IMR-90 (cell line): ENCODE data around the gene DISP2. TPM values are rescaled to one million over a fixed set of nuclear protein-coding genes. Genes with fewer than 3 reads are reported as not detected.
A peak's percentile ranks its signal among the peaks of the same experiment; 100 is the strongest.

Experiments used
- ATAC-seq: fragments of 200-7000 bp; cut with Tn5 transposase; 2 replicates; pipeline ENCODE4 v1.9.1; 2020; ENCODE audit warnings: low read depth, mild to moderate bottlenecking, moderate library complexity
- BruUV-seq: library from RNA; stranded (reverse); fragments of 400-500 nt; replicated peaks from 2 replicates; lab custom pipeline; 2021; lab: Mats Ljungman, UMichigan
- CTCF ChIA-PET: fragments of 300-600 bp; formaldehyde crosslinking; extraction: SDS; loops from one replicate; lab custom pipeline; 2021; ENCODE audit warnings: antibody characterized with exemption; lab: Yijun Ruan, JAX
- POLR2A ChIA-PET: fragments of 300-600 bp; sonication (Branson Sonifier 250); formaldehyde crosslinking; loops from one replicate; lab custom pipeline; 2022; ENCODE audit warnings: antibody characterized with exemption; ENCODE audit not compliant: unreplicated experiment; lab: Charles Lee
- DNase-seq: peaks from one replicate; pipeline ENCODE4 v3.0.0; 2013
- H2AFZ ChIP-seq: replicated peaks from 2 replicates; pipeline ENCODE3; 2013; ENCODE audit warnings: low read length, mild to moderate bottlenecking; ENCODE audit not compliant: poor library complexity
- H2AK5ac ChIP-seq: 2 replicates; pipeline ENCODE4 v1.6.1; 2013; ENCODE audit warnings: low read depth, low read length, inconsistent platforms
- H2AK9ac ChIP-seq: replicated peaks from 2 replicates; pipeline ENCODE3; 2013; ENCODE audit warnings: mild to moderate bottlenecking, low read depth, low read length, moderate library complexity; ENCODE audit not compliant: poor library complexity
- H2BK120ac ChIP-seq: 2 replicates; pipeline ENCODE4 v1.6.1; 2013; ENCODE audit warnings: low read depth, low read length, inconsistent platforms
- H2BK15ac ChIP-seq: 3 replicates; pipeline ENCODE4 v1.6.1; 2013; ENCODE audit warnings: low read depth, low read length, inconsistent platforms
- H2BK20ac ChIP-seq: 2 replicates; pipeline ENCODE4 v1.6.1; 2013; ENCODE audit warnings: low read depth, mild to moderate bottlenecking, inconsistent platforms, low read length, moderate library complexity
- H2BK5ac ChIP-seq: 2 replicates; pipeline ENCODE4 v1.6.1; 2013; ENCODE audit warnings: mild to moderate bottlenecking, low read depth, low read length, inconsistent platforms; ENCODE audit not compliant: poor library complexity, severe bottlenecking
- H3K14ac ChIP-seq: replicated peaks from 2 replicates; pipeline ENCODE4 v1.6.1; 2013; ENCODE audit warnings: low read depth, low read length, inconsistent platforms
- H3K18ac ChIP-seq: 2 replicates; pipeline ENCODE4 v1.6.1; 2013; ENCODE audit warnings: low read depth, low read length, control low read depth
- H3K23ac ChIP-seq: 2 replicates; pipeline ENCODE4 v1.6.1; 2013; ENCODE audit warnings: low read depth, low read length, inconsistent platforms
- H3K27ac ChIP-seq: 2 replicates; pipeline ENCODE4 v1.5.1; 2013; ENCODE audit warnings: mild to moderate bottlenecking, control low read depth, low read length; ENCODE audit not compliant: insufficient read depth
- H3K27me3 ChIP-seq: 2 replicates; pipeline ENCODE4 v1.6.1; 2013; ENCODE audit warnings: low read length; ENCODE audit not compliant: control insufficient read depth, insufficient read depth
- H3K36me3 ChIP-seq: 2 replicates; pipeline ENCODE4 v1.6.1; 2013; ENCODE audit warnings: low read length, mixed read lengths; ENCODE audit not compliant: control insufficient read depth, insufficient read depth
- H3K4ac ChIP-seq: 2 replicates; pipeline ENCODE4 v1.6.1; 2013; ENCODE audit warnings: low read depth, low read length, inconsistent platforms
- H3K4me1 ChIP-seq: 2 replicates; pipeline ENCODE4 v1.6.1; 2013; ENCODE audit warnings: low read length, mixed read lengths; ENCODE audit not compliant: control insufficient read depth, insufficient read depth
- H3K4me2 ChIP-seq: 2 replicates; pipeline ENCODE4 v1.6.1; 2013; ENCODE audit warnings: low read depth, mild to moderate bottlenecking, control low read depth, low read length, moderate library complexity
- H3K4me3 ChIP-seq: 2 replicates; pipeline ENCODE4 v1.5.1; 2013; ENCODE audit warnings: low read depth, mild to moderate bottlenecking, control low read depth, low read length, moderate library complexity; ENCODE audit not compliant: insufficient read depth
- H3K56ac ChIP-seq: 2 replicates; pipeline ENCODE4 v1.6.1; 2013; ENCODE audit warnings: low read length, inconsistent platforms; ENCODE audit not compliant: insufficient read depth; ENCODE audit errors: extremely low read depth
- H3K79me1 ChIP-seq, 2 experiments: 2 replicates each; pipeline ENCODE4 v1.6.1; 2013; ENCODE audit warnings: low read length in 2 of 2, inconsistent platforms in 1 of 2, low read depth in 1 of 2
- H3K9ac ChIP-seq: 2 replicates; pipeline ENCODE4 v1.6.1; 2013; ENCODE audit warnings: low read depth, low read length, control low read depth
- H3K9me1 ChIP-seq: 2 replicates; pipeline ENCODE4 v1.6.1; 2013; ENCODE audit warnings: low read length, inconsistent platforms; ENCODE audit not compliant: insufficient read depth
- H3K9me3 ChIP-seq: 2 replicates; pipeline ENCODE4 v1.6.1; 2013; ENCODE audit warnings: low read length; ENCODE audit not compliant: control insufficient read depth, insufficient read depth
- H4K20me1 ChIP-seq: 2 replicates; pipeline ENCODE4 v1.6.1; 2013; ENCODE audit warnings: low read length, inconsistent platforms; ENCODE audit not compliant: insufficient read depth
- H4K5ac ChIP-seq: 2 replicates; pipeline ENCODE4 v1.6.1; 2013; ENCODE audit warnings: mild to moderate bottlenecking, low read depth, low read length, control low read depth
- H4K8ac ChIP-seq, 2 experiments: 2 replicates each; pipeline ENCODE4 v1.6.1; 2013; ENCODE audit warnings: low read depth in 2 of 2, low read length in 2 of 2, control low read depth in 1 of 2, inconsistent platforms in 1 of 2
- H4K91ac ChIP-seq: 2 replicates; pipeline ENCODE4 v1.6.1; 2013; ENCODE audit warnings: low read depth, low read length, inconsistent platforms; ENCODE audit not compliant: insufficient read depth
- BHLHE40 ChIP-seq: fragments of 150-350 bp; IDR thresholded peaks from 2 replicates; pipeline ENCODE4 v1.6.1; 2016; ENCODE audit warnings: mild to moderate bottlenecking, low read depth, low read length
- CEBPB ChIP-seq: IDR thresholded peaks from 2 replicates; pipeline ENCODE4 v1.6.1; 2012; ENCODE audit warnings: low read depth, low read length, improper control_type of control experiment
- CHD1 ChIP-seq: IDR thresholded peaks from 2 replicates; pipeline ENCODE4 v1.6.1; 2012; ENCODE audit warnings: low read depth, low read length, improper control_type of control experiment
- CTCF ChIP-seq: conservative IDR thresholded peaks from 2 replicates; pipeline ENCODE4 v1.5.1; 2012; ENCODE audit warnings: mild to moderate bottlenecking, low read depth, low read length, improper control_type of control experiment
- ELK1 ChIP-seq: fragments of 150-350 bp; IDR thresholded peaks from 2 replicates; pipeline ENCODE4 v1.6.1; 2016; ENCODE audit warnings: low read depth, mild to moderate bottlenecking, low read length, moderate library complexity, borderline replicate concordance
- FOS ChIP-seq: fragments of 150-350 bp; IDR thresholded peaks from 2 replicates; pipeline ENCODE4 v1.6.1; 2016; ENCODE audit warnings: low read depth, low read length
- MAFK ChIP-seq: IDR thresholded peaks from 2 replicates; pipeline ENCODE4 v1.6.1; 2012; ENCODE audit warnings: low read depth, low read length, improper control_type of control experiment
- MAZ ChIP-seq: IDR thresholded peaks from 2 replicates; pipeline ENCODE4 v1.6.1; 2012; ENCODE audit warnings: low read depth, mild to moderate bottlenecking, low read length, improper control_type of control experiment, moderate library complexity, borderline replicate concordance
- MXI1 ChIP-seq: IDR thresholded peaks from 2 replicates; pipeline ENCODE4 v1.6.1; 2012; ENCODE audit warnings: low read depth, mild to moderate bottlenecking, low read length, moderate library complexity, borderline replicate concordance
- NFE2L2 ChIP-seq: fragments of 150-350 bp; IDR thresholded peaks from 2 replicates; pipeline ENCODE4 v1.6.1; 2016; ENCODE audit warnings: low read depth, mild to moderate bottlenecking, low read length
- POLR2A ChIP-seq: IDR thresholded peaks from 2 replicates; pipeline ENCODE4 v1.6.1; 2012; ENCODE audit warnings: mild to moderate bottlenecking, low read depth, low read length
- RAD21 ChIP-seq: IDR thresholded peaks from 2 replicates; pipeline ENCODE4 v1.6.1; 2012; ENCODE audit warnings: low read length, improper control_type of control experiment
- RCOR1 ChIP-seq: IDR thresholded peaks from 2 replicates; pipeline ENCODE4 v1.6.1; 2012; ENCODE audit warnings: mild to moderate bottlenecking, low read length, improper control_type of control experiment; ENCODE audit not compliant: insufficient replicate concordance
- RFX5 ChIP-seq: IDR thresholded peaks from 2 replicates; pipeline ENCODE4 v1.8.0; 2012; ENCODE audit warnings: low read depth, mild to moderate bottlenecking, low read length, moderate library complexity
- SMC3 ChIP-seq: fragments of 150-350 bp; IDR thresholded peaks from 2 replicates; pipeline ENCODE4 v1.6.1; 2016; ENCODE audit warnings: low read depth, mild to moderate bottlenecking, antibody characterized with exemption, low read length, moderate library complexity
- USF2 ChIP-seq: fragments of 150-350 bp; IDR thresholded peaks from 2 replicates; pipeline ENCODE4 v1.6.1; 2017; ENCODE audit warnings: mild to moderate bottlenecking, antibody characterized with exemption, low read length, low read depth
- WGBS, 2 experiments: methylation state at CpG; one replicate each; pipeline versions ENCODE4 v1.1.5 to v1.1.7; 2013; ENCODE audit warnings: missing lambda C conversion rate in 2 of 2; ENCODE audit not compliant: insufficient read length in 1 of 2; ENCODE audit errors: extremely low coverage in 2 of 2; 5-methylcytosine and 5-hydroxymethylcytosine counted together
- dilution Hi-C: fragments of 300-500 bp; cut with HindIII; formaldehyde crosslinking; loops from one replicate; pipeline ENCODE4 v1.14.3; 2018; ENCODE audit warnings: low sequenced_read_pairs; ENCODE audit not compliant: unreplicated experiment
- in situ Hi-C: fragments of 300-500 bp; cut with MboI; formaldehyde crosslinking; loops from 3 replicates; pipeline ENCODE4 v1.14.3; 2019; ENCODE audit warnings: low sequenced_read_pairs, inconsistent platforms, mixed read lengths
- intact Hi-C: fragments of 100-400 bp; cut with micrococcal nuclease; formaldehyde crosslinking; loops from 2 replicates; pipeline ENCODE4 v1.10.0; 2022
- polyA plus RNA-seq, 3 experiments: library from polyadenylated mRNA; depleted of rRNA; stranded (reverse); fragments of >200 nt; gene quantifications; 2 replicates each; pipeline ENCODE4 v1.2.3, GENCODE V29; 2012; ENCODE audit warnings: low replicate concordance in 1 of 3
- total RNA-seq: library from RNA; depleted of rRNA; stranded (reverse); fragments of >200 nt; gene quantifications from 2 replicates; pipeline ENCODE4 v1.2.3, GENCODE V29; 2012

The DISP2 gene
- total and polyA plus RNA-seq, 2 of the 4 experiments (the other 2 are of a cell fraction) = 0.34 to 0.36 TPM

- WGBS, 2 experiments = 90% methylated on average over 2 of the region's 3 CpGs; no CpG with 5 or more reads in 1 of the 2 experiments
- H2BK20ac ChIP-seq = peak overlapping the region; percentile 18; the same call in 1 of the 2 replicates
- H3K27ac ChIP-seq = no peak overlapping the region
- no peak overlapping the region for H3K14ac ChIP-seq
- no peaks in the 10 kb centered on the region for H4K20me1 ChIP-seq
- H3K9me3 ChIP-seq = no peaks in the 10 kb centered on the region
- 0 out of 4 replicates have a peak, but pooled peaks cover 0 to 4% of the 10 kb centered on the region in 2 experiments for H3K79me1 ChIP-seq
- H2BK120ac ChIP-seq = no peak overlapping the region; the same call in 1 of the 2 replicates
- CTCF ChIA-PET = no interaction called here
- H2BK5ac ChIP-seq = no peak overlapping the region
- no TSS peak for BruUV-seq
- H2BK15ac ChIP-seq = no peak overlapping the region
- H4K5ac ChIP-seq = no peak overlapping the region
- H3K4me1 ChIP-seq = peaks cover 4% of the 10 kb centered on the region
- DNase-seq = no peak
- H3K9ac ChIP-seq = no peak overlapping the region
- H3K27me3 ChIP-seq = no peaks in the 10 kb centered on the region
- TF ChIP-seq MAFK (no peak), RAD21 (no peak), CHD1 (no peak), SMC3 (no peak), RFX5 (no peak), MXI1 (no peak), CEBPB (no peak), NFE2L2 (no peak), RCOR1 (no peak), USF2 (no peak), CTCF (no peak), FOS (no peak), MAZ (no peak), BHLHE40 (no peak), ELK1 (no peak), POLR2A (no peak)
- H2AK5ac ChIP-seq = peak overlapping the region; percentile 56
- H4K8ac ChIP-seq = no peak overlapping the region
- no peak overlapping the region for H3K4me3 ChIP-seq
- no peak overlapping the region for H2AK9ac ChIP-seq
- dilution Hi-C loops (no loop called here), intact Hi-C loops (no loop called here), in situ Hi-C loops (no loop called here)
- H2AFZ ChIP-seq = no peak overlapping the region
- H3K4ac ChIP-seq = no peak overlapping the region
- POLR2A ChIA-PET = no interaction called here
- H3K36me3 ChIP-seq = no peaks in the 10 kb centered on the region
- H4K91ac ChIP-seq = no peak overlapping the region
- ATAC-seq = no peak
- H3K9me1 ChIP-seq = peaks cover 8% of the 10 kb centered on the region; the same call in 1 of the 2 replicates
- H3K4me2 ChIP-seq = no peak overlapping the region
- H3K18ac ChIP-seq = no peak overlapping the region
- H3K23ac ChIP-seq = no peak overlapping the region
- no peak overlapping the region for H3K56ac ChIP-seq
These were observed 19.6 kb downstream of the DISP2 start for GRCh38 chr15:40377606-40378005.
